Measurements from ENCODE around the gene TNRC6B.

GRCh38 chr22:40330615-40331014 is 152.9 kb downstream of the TNRC6B start:
- TF ChIP-seq GATA2 (IDR thresholded peaks at IDR 0.05; ENCODE audit: low read depth, low read length) (no peak), GATA3 (IDR thresholded peaks at IDR 0.05; ENCODE audit: low read depth, low read length) (no peak)
